T-helper 2 cell (primary cell): ENCODE measurements around the gene AADAT.
A peak's percentile ranks its signal among the peaks of the same experiment; 100 is the strongest.

Experiments
- DNase-seq, 5 experiments: peaks; one replicate each; pipeline versions ENCODE4 v3.0.0 to v3.0.0-alpha.2; 2012 to 2022

Gene AADAT

DNA sequence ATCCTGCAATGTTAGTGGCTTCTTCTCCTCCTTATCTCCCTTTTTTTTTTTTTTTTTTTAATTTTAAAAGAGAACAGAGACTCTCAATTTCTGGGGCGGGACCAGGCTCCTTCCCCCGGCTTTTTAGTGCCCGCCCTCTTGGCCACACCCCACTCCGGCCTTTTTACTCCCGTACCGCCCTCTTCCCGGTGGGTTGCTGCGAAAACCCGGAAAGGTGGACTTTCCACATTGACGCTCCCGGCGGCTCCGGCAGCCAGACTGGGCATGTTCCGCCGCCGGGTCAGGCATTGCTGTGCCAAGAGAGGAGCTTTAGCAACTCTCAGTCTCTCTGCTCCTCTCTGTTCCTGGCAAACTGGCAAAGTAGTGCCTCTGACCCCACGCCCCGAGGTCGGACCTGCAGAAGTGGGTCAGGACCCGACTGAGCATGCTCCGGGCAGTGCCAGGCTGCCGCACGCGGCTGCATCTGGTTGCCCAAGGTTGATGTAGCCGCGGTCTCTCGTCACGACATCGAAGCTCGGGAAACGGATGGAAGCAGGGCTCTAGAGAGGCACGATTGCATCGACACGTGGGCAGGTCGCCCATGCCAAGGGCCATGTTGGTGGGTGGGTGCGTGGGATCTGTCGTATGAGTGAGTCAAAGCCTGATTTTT lies 62.5 kb downstream of the AADAT start:
- peak; percentile 57 to 91 (median 87) for DNase-seq

GRCh38 chr4:170026253-170027021 lies 63.3 kb downstream of the AADAT start, which contains the start of gene MFAP3L:
MFAP3L (minus strand) TSS chr4:170026395; CDS start chr4:170005877, 20,518 bp downstream.
- DNase-seq: peak; percentile 55 to 84 (median 72)

DNA sequence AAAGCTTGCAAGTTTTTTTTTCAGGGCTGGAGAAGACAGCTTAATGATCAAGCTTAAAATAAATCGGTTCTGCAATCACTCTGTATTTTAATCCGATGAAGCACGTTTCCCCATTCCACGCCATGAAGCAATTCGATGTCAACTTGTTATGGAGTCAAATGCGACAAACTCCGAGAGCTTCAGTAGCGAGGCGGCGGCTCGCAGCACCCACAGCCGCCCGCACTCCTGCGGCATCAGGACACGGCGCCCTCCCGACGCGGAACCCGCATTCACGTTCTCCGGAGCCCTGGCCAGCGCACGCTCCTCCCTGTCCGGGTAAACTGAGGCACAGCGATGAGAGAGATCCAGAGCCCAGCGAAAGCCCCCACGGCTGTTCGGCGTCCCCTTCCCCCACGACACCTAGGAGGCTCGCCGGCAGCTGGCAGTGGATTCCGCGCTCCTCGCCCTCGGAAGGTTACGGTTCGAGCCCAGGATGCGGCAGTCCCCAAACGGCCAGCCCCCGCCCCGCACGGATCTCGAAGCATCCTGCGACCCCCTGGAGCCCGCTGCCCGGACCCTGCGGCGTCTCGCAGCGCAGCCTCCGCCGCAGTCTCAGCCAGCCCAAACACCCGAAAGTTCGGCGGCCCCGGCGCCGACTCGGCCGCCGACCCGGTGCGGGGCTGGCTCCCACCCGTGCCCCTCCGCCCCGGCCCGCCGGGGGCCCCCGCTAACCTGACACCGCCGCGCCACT lies 64.1 kb downstream of the AADAT start:
- peak in 1 of 5 experiments; percentile 7 for DNase-seq

DNA sequence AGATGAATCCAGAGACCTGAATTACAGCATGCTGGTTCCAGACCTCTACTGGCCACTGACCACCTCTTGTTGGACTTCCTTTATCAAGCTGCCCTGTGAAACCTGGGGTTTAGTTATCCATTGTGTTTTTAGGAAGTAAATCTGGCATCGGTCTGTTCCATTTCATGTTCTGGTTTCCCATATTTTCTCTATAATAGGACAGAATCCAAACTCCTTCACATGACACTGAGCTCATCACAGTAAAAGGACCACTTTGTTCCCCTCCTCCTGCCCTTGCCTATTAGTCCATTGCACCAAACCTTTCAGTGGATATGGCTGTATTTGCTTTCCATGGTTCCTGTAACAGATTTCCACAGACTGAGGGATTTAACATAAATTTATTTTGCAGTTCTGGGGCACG lies 67.5 kb downstream of the AADAT start:
- no peak for DNase-seq

DNA sequence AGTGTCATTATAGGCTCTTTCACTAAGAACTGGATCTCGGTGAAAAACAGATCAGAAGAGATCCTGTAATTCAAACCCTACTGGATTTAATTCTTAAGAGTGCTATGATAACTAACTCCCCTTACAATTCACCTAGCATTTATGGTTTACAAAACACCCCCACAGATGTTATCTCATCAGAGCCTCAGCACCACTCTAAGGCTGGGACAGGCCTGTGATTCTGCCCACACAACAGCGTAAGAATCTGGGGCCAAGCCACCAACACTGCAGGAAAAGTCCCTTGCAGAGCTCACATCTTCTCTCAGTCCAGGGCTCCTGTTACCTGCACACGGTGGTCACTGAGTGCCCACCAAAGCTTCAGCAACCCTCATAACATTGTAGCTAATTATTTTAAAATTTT lies 72.5 kb downstream of the AADAT start:
- no peak for DNase-seq

GRCh38 chr4:170015285-170015684 lies 74.5 kb downstream of the AADAT start:
- no peak for DNase-seq

DNA sequence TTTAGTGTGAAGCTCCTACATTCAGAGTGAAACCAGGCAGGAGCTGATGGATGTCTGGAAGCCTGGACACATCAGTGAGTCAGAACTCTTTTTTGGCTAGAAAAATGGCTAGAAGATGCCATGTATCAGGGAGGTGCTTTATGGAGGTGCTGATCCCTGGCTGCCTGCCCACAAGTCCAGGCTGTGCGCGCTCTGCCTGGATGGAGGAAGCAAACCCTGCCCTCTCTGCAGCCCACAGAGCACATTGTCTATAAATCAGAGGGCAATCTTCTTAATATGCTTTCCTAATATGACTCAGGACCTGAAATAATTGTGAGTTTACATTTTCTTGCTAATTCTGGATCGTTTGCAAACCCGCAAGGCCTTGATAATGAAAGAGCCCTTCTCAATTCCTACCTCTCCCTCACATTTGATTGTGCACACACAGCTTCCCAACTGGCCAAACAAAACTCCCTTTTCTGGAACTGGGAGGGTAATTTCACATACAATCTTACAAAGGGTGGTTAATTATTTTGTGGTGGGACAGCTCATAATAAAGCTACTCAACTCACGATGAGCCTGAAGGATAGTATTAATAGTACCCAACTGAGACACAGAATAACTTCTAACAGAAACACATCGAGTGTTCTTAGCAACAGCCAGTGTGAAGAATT lies 75.3 kb downstream of the AADAT start:
- no peak for DNase-seq

DNA sequence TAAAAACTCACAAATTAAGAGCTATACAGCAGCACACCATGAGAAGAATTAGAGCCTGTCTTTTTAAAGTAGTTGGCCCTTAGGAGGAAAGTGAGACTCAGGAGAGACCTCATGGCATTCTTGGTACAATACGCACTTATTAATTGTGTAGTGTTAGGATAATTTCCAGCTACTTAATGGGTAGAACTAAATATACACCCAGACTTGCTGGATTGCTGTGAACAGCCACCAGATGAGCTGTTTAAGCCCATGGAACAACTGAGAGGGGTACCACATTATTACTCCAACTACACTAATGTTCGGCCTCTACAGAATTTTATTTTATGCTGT lies 77.2 kb downstream of the AADAT start:
- DNase-seq: no peak

DNA sequence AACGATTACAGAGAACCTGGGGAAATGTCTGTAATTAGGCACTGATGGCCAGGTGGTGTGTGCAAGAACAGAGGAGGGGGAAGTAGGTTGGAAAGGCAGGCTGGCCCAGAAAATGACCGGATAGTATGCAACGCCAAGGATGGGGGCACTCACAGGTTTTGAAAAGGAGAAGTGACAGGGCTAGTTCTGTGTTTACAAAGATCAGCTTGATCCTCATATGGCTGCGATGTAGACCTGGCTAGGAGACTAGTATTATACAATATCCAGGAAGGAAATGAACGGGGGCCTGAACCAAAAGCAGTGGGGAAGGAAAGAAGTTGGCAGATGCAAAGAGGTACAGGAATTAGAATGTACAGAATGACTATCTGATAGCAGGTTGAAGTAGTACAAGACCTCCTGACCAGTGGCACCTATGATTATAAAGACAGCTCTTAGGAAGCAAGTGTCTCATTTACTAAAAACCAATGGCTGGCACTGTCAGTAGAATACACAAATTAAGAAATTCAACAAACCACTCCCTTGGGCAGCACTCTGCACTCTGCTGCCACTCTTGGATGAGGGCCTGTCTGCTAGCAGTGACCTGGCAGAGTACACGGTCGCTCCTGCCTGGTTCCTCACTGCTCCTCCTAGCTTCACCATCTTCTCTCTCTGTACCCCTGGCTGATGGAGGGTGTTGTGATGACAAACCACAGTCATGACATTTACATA lies 77.7 kb downstream of the AADAT start:
- no peak for DNase-seq
